HepG2 (cell line): ENCODE measurements around the gene MAGIX. TPM values are rescaled to one million over a fixed set of nuclear protein-coding genes. Genes with fewer than 3 reads are reported as not detected.
A peak's percentile ranks its signal among the peaks of the same experiment; 100 is the strongest.

ENCODE experiments used
- AHR ChIP-seq: IDR thresholded peaks from 2 replicates; pipeline ENCODE4 v1.6.1; 2018; ENCODE audit warnings: missing genetic modification reagents, missing compliant biosample characterization
- ESRRA ChIP-seq: sonication (generic); formaldehyde crosslinking; IDR thresholded peaks from 2 replicates; pipeline ENCODE4 v1.5.1; 2020; ENCODE audit warnings: mild to moderate bottlenecking, low read depth, missing genetic modification reagents
- IKZF1 ChIP-seq: fragments of 450-650 bp; IDR thresholded peaks from 2 replicates; pipeline ENCODE4 v1.7.1; 2016
- KLF6 ChIP-seq: IDR thresholded peaks from 2 replicates; pipeline ENCODE4 v1.8.0; 2016; ENCODE audit warnings: missing biosample characterization, missing genetic modification reagents
- MBD4 ChIP-seq: IDR thresholded peaks from 2 replicates; pipeline ENCODE4 v1.6.1; 2012; ENCODE audit warnings: low read length, inconsistent platforms, borderline replicate concordance
- NPAS2 ChIP-seq: sonication (generic); formaldehyde crosslinking; IDR thresholded peaks from 2 replicates; pipeline ENCODE4 v1.8.0; 2022; ENCODE audit warnings: mild to moderate bottlenecking, missing genetic modification reagents, borderline replicate concordance
- NR2F1 ChIP-seq, 2 experiments: fragments of 450-650 bp in 1 of 2; formaldehyde crosslinking in 1 of 2; IDR thresholded peaks; 2 replicates each; pipeline versions ENCODE4 v1.5.0 to v1.6.1; 2016 to 2020; ENCODE audit warnings: mild to moderate bottlenecking in 1 of 2, missing compliant biosample characterization in 1 of 2, missing genetic modification reagents in 1 of 2, moderate library complexity in 1 of 2
- PHF21A ChIP-seq: sonication (generic); formaldehyde crosslinking; IDR thresholded peaks from 2 replicates; pipeline ENCODE4 v1.5.0; 2020; ENCODE audit warnings: mild to moderate bottlenecking, missing genetic modification reagents
- POLR2AphosphoS2 ChIP-seq: IDR thresholded peaks from 2 replicates; pipeline ENCODE4 v1.6.1; 2011; ENCODE audit warnings: low read depth, low read length, improper control_type of control experiment
- SIX1 ChIP-seq: sonication (generic); formaldehyde crosslinking; IDR thresholded peaks from 2 replicates; pipeline ENCODE4 v1.4.0; 2020; ENCODE audit warnings: missing genetic modification reagents, borderline replicate concordance
- SPEN ChIP-seq: sonication (generic); formaldehyde crosslinking; IDR thresholded peaks from 2 replicates; pipeline ENCODE4 v1.5.1; 2020; ENCODE audit warnings: low read depth, mild to moderate bottlenecking, missing genetic modification reagents
- TAF15 ChIP-seq: fragments of 200-400 bp; formaldehyde crosslinking; IDR thresholded peaks from one replicate; pipeline ENCODE4 v1.6.1; 2018; ENCODE audit warnings: mild to moderate bottlenecking, low read depth, low read length; ENCODE audit not compliant: poor library complexity, severe bottlenecking
- YEATS4 ChIP-seq: sonication (generic); formaldehyde crosslinking; IDR thresholded peaks from 2 replicates; pipeline ENCODE4 v1.4.0; 2020; ENCODE audit warnings: missing genetic modification reagents, borderline replicate concordance
- ZBED4 ChIP-seq: sonication (generic); formaldehyde crosslinking; IDR thresholded peaks from 2 replicates; pipeline ENCODE4 v1.4.0; 2020; ENCODE audit warnings: missing genetic modification reagents, borderline replicate concordance
- ZNF629 ChIP-seq: sonication (generic); formaldehyde crosslinking; conservative IDR thresholded peaks from 2 replicates; pipeline ENCODE4 v1.5.0; 2020; ENCODE audit warnings: missing genetic modification reagents
- ZNF749 ChIP-seq: sonication (generic); formaldehyde crosslinking; IDR thresholded peaks from 2 replicates; pipeline ENCODE4 v1.8.0; 2022; ENCODE audit warnings: mild to moderate bottlenecking, missing genetic modification reagents, moderate library complexity, borderline replicate concordance
- ZNF790 ChIP-seq: sonication (generic); formaldehyde crosslinking; IDR thresholded peaks from 2 replicates; pipeline ENCODE4 v1.8.0; 2022; ENCODE audit warnings: missing genetic modification reagents, mild to moderate bottlenecking, borderline replicate concordance
- ZNF878 ChIP-seq: sonication (generic); formaldehyde crosslinking; IDR thresholded peaks from 2 replicates; pipeline ENCODE4 v1.8.1; 2023; ENCODE audit warnings: mild to moderate bottlenecking, missing genetic modification reagents, moderate library complexity
- polyA plus RNA-seq, 8 experiments: library from polyadenylated mRNA; depleted of rRNA in 3 of 8; stranded (reverse) in 7 of 8; unstranded in 1 of 8; fragments of >200 nt; fragmentation: Illumina TruSeq in 4 of 8; extraction: Trizol in 4 of 8; gene quantifications; 2 replicates each; pipeline versions ENCODE4 v1.2.1 to v1.2.3, GENCODE V29; 2011 to 2016; ENCODE audit warnings: low read depth in 4 of 8, missing spikeins in 1 of 8, mixed read lengths in 1 of 8; ENCODE audit not compliant: insufficient read depth in 1 of 8
- total RNA-seq, 5 experiments: library from RNA; depleted of rRNA; stranded (reverse); fragments of >200 nt; fragmentation: Illumina TruSeq; extraction: Trizol; gene quantifications; 2 replicates each; pipeline ENCODE4 v1.2.3, GENCODE V29; 2016; ENCODE audit warnings: low read depth in 1 of 5
- TF ChIP-seq, protein P1 (sequence below): sonication (generic); formaldehyde crosslinking; IDR thresholded peaks from 2 replicates; pipeline ENCODE4 v1.8.0; 2022; ENCODE audit warnings: missing genetic modification reagents, low read depth, mild to moderate bottlenecking, borderline replicate concordance

The MAGIX gene
- total and polyA plus RNA-seq, 2 of the 13 experiments (the other 11 are each of a cell fraction or from before 2014, with no cell fraction given): 0.63 to 1.2 TPM

GRCh38 chrX:49186125-49187027 is 23.8 kb downstream of the MAGIX start, which contains the start of gene PRICKLE3 (continued):
- TF ChIP-seq ZBED4 (CRISPR knock-in tag) (peak; percentile 98; the same call in 1 of the 2 replicates), NR2F1 (CRISPR knock-in tag; IDR thresholded peaks at IDR 0.05) (peak in 1 of 2 experiments; percentile 47; a peak in 2 of 4 replicates), SPEN (CRISPR knock-in tag) (peak; percentile 69), PHF21A (peak; percentile 43; the same call in 1 of the 2 replicates), TAF15 (no peak), ZNF790 (CRISPR knock-in tag) (no peak), SIX1 (CRISPR knock-in tag) (peak; percentile 69; the same call in 1 of the 2 replicates), AHR (0 out of 2 replicates have a peak, but pooled peaks have one; percentile 34), ZNF749 (CRISPR knock-in tag) (no peak), ZNF629 (CRISPR knock-in tag) (no peak), KLF6 (CRISPR knock-in tag) (no peak), POLR2AphosphoS2 (no peak), MBD4 (no peak), ESRRA (CRISPR knock-in tag) (no peak), YEATS4 (CRISPR knock-in tag) (0 out of 2 replicates have a peak, but pooled peaks have one; percentile 23), ZNF878 (CRISPR knock-in tag) (no peak), IKZF1 (no peak), NPAS2 (CRISPR knock-in tag) (no peak)
- TF ChIP-seq, protein P1, sequence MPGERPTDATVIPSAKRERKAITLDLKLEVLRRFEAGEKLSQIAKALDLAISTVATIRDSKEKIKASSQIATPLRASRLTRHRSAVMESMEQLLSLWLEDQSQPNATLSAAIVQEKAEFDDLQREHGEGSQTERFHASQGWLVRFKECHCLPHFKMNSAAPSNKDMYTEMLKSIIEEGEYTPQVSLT: no peak
